Neural progenitor cell (in vitro differentiated cells): ENCODE results near the gene SLC16A5. TPM values are rescaled to one million over a fixed set of nuclear protein-coding genes. Genes with fewer than 3 reads are reported as not detected.

Experiments used
- DNase-seq: peaks from one replicate; pipeline ENCODE4 v3.0.0-alpha.2; 2016; ENCODE audit warnings: low spot score
- H2AFZ ChIP-seq: fragments of 200-600 bp; sonication (generic); replicated peaks from 2 replicates; pipeline ENCODE4 v1.6.1; 2016; ENCODE audit warnings: antibody characterized with exemption
- H3F3A ChIP-seq: fragments of 200-600 bp; sonication (generic); 2 replicates; pipeline ENCODE4 v1.6.1; 2016; ENCODE audit warnings: antibody characterized with exemption, low read depth
- H3K27ac ChIP-seq: fragments of 200-600 bp; sonication (generic); 2 replicates; pipeline ENCODE4 v1.5.1; 2016; ENCODE audit warnings: mild to moderate bottlenecking
- H3K27me3 ChIP-seq: fragments of 200-600 bp; sonication (generic); 2 replicates; pipeline ENCODE4 v1.6.1; 2016; ENCODE audit warnings: mild to moderate bottlenecking, moderate library complexity
- H3K36me3 ChIP-seq: fragments of 200-600 bp; sonication (generic); 2 replicates; pipeline ENCODE4 v1.5.1; 2016
- H3K4me1 ChIP-seq: fragments of 200-600 bp; sonication (generic); 2 replicates; pipeline ENCODE4 v1.6.1; 2016; ENCODE audit warnings: mixed run types
- H3K4me2 ChIP-seq: fragments of 200-600 bp; sonication (generic); 2 replicates; pipeline ENCODE4 v1.6.1; 2016
- H3K4me3 ChIP-seq: fragments of 200-600 bp; sonication (generic); 2 replicates; pipeline ENCODE4 v1.5.1; 2016
- H3K79me2 ChIP-seq: fragments of 200-600 bp; sonication (generic); 2 replicates; pipeline ENCODE4 v1.6.1; 2016; ENCODE audit warnings: low read depth
- H3K9ac ChIP-seq: fragments of 200-600 bp; sonication (generic); 2 replicates; pipeline ENCODE4 v1.6.1; 2016
- H3K9me3 ChIP-seq: fragments of 200-600 bp; sonication (generic); 2 replicates; pipeline ENCODE4 v1.5.1; 2016; ENCODE audit warnings: low read depth
- H4K20me1 ChIP-seq: fragments of 200-600 bp; sonication (generic); 2 replicates; pipeline ENCODE4 v1.6.1; 2016; ENCODE audit warnings: low read depth
- H3K27ac Mint-ChIP-seq: 3 replicates; pipeline ENCODE4 v1.8.0; 2021; ENCODE audit warnings: mixed read lengths
- H3K27me3 Mint-ChIP-seq: 2 replicates; pipeline ENCODE4 v1.8.0; 2022; ENCODE audit warnings: low read depth, mild to moderate bottlenecking, inconsistent platforms, moderate library complexity, mixed read lengths; ENCODE audit not compliant: insufficient read depth
- H3K36me3 Mint-ChIP-seq: 3 replicates; pipeline ENCODE4 v1.8.0; 2021; ENCODE audit warnings: mixed read lengths
- H3K4me1 Mint-ChIP-seq: 3 replicates; pipeline ENCODE4 v1.8.0; 2021; ENCODE audit warnings: mixed read lengths
- H3K4me3 Mint-ChIP-seq: 3 replicates; pipeline ENCODE4 v1.8.0; 2021; ENCODE audit warnings: mild to moderate bottlenecking, moderate library complexity, mixed read lengths
- H3K9me3 Mint-ChIP-seq: 3 replicates; pipeline ENCODE4 v1.8.0; 2020; ENCODE audit warnings: mixed read lengths
- EZH2 ChIP-seq: fragments of 200-600 bp; sonication (generic); IDR thresholded peaks from 2 replicates; pipeline ENCODE4 v1.6.1; 2017; ENCODE audit warnings: antibody characterized with exemption, mild to moderate bottlenecking, moderate library complexity
- EZH2phosphoT487 ChIP-seq: fragments of 200-600 bp; sonication (generic); IDR thresholded peaks from 2 replicates; pipeline ENCODE4 v1.6.1; 2017; ENCODE audit warnings: antibody characterized with exemption
- total RNA-seq: library from RNA; depleted of rRNA; stranded (reverse); fragments of >200 nt; gene quantifications from 2 replicates; pipeline ENCODE4 v1.2.3, GENCODE V29; 2015; ENCODE audit warnings: low replicate concordance
- TF ChIP-seq, protein P1 (sequence below): fragments of 200-600 bp; sonication (generic); IDR thresholded peaks from 2 replicates; pipeline ENCODE4 v1.5.1; 2017; ENCODE audit warnings: antibody characterized with exemption, mild to moderate bottlenecking

SLC16A5 gene
- total RNA-seq, 1 donor from 2014 or later, result 3.4 TPM

DNA sequence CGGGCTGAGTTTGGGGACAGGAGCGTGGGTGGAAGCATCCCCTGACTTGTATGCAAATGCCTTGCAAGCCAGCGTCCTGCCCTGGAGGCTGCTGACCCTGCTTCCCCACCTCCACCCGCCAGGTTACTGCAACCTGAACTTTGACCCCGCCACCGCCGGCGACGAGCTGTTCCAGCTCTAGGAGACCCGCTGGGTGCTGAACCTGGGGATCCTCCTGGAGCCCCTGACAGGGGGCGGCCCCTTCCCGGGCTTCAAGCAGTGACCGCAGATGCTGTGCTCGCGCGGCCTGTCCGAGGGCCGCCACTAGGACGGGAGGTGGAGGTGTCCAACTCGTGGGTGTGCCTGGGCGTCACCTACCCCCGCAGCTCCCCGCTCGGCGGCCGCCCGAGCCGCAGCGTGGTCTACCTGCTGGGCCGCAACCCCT, 10.7 kb upstream of the SLC16A5 start:
- no peaks in the 10 kb centered on the region for H3K9me3 Mint-ChIP-seq
- H3K4me3 Mint-ChIP-seq, result no peak overlapping the region
- TF ChIP-seq EZH2 (no peak), EZH2phosphoT487 (no peak)
- TF ChIP-seq, protein P1, sequence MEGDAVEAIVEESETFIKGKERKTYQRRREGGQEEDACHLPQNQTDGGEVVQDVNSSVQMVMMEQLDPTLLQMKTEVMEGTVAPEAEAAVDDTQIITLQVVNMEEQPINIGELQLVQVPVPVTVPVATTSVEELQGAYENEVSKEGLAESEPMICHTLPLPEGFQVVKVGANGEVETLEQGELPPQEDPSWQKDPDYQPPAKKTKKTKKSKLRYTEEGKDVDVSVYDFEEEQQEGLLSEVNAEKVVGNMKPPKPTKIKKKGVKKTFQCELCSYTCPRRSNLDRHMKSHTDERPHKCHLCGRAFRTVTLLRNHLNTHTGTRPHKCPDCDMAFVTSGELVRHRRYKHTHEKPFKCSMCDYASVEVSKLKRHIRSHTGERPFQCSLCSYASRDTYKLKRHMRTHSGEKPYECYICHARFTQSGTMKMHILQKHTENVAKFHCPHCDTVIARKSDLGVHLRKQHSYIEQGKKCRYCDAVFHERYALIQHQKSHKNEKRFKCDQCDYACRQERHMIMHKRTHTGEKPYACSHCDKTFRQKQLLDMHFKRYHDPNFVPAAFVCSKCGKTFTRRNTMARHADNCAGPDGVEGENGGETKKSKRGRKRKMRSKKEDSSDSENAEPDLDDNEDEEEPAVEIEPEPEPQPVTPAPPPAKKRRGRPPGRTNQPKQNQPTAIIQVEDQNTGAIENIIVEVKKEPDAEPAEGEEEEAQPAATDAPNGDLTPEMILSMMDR, result no peak
- Histone ChIP-seq H3K79me2 (no peaks in the 10 kb centered on the region), H3K4me3 (no peak overlapping the region), H3K9me3 (no peaks in the 10 kb centered on the region), H3K36me3 (no peaks in the 10 kb centered on the region), H3F3A (peaks cover 3% of the 10 kb centered on the region), H3K4me2 (no peak overlapping the region), H3K27me3 (no peaks in the 10 kb centered on the region), H3K4me1 (no peaks in the 10 kb centered on the region), H3K27ac (no peak overlapping the region), H4K20me1 (no peaks in the 10 kb centered on the region), H2AFZ (no peak overlapping the region), H3K9ac (no peak overlapping the region)
- H3K36me3 Mint-ChIP-seq, result no peaks in the 10 kb centered on the region
- DNase-seq, result no peak
- peaks cover 6% of the 10 kb centered on the region for H3K27me3 Mint-ChIP-seq
- H3K4me1 Mint-ChIP-seq, result peaks cover 11% of the 10 kb centered on the region
- no peak overlapping the region for H3K27ac Mint-ChIP-seq

GRCh38 chr17:75077496-75078283, 10.1 kb upstream of the SLC16A5 start:
- Histone ChIP-seq H3K27me3 (no peaks in the 10 kb centered on the region), H2AFZ (no peak overlapping the region), H3F3A (peaks cover 3% of the 10 kb centered on the region), H3K9ac (no peak overlapping the region), H3K36me3 (no peaks in the 10 kb centered on the region), H3K27ac (no peak overlapping the region), H3K4me1 (no peaks in the 10 kb centered on the region), H3K4me2 (no peak overlapping the region), H3K79me2 (no peaks in the 10 kb centered on the region), H4K20me1 (no peaks in the 10 kb centered on the region), H3K9me3 (no peaks in the 10 kb centered on the region), H3K4me3 (no peak overlapping the region)
- no peak for DNase-seq
- H3K27ac Mint-ChIP-seq, result no peak overlapping the region
- H3K27me3 Mint-ChIP-seq, result peaks cover 6% of the 10 kb centered on the region
- TF ChIP-seq EZH2, result no peak
- TF ChIP-seq, protein P1, result no peak
- no peak for TF ChIP-seq EZH2phosphoT487
- H3K9me3 Mint-ChIP-seq, result no peaks in the 10 kb centered on the region
- H3K4me1 Mint-ChIP-seq, result peaks cover 12% of the 10 kb centered on the region
- no peak overlapping the region for H3K4me3 Mint-ChIP-seq
- no peaks in the 10 kb centered on the region for H3K36me3 Mint-ChIP-seq

- peaks cover 13% of the 10 kb centered on the region for H3K4me1 Mint-ChIP-seq
- no peaks in the 10 kb centered on the region for H3K4me1 ChIP-seq
- no peak overlapping the region for H3K4me3 Mint-ChIP-seq
- no peak overlapping the region for H3K27ac ChIP-seq
- no peak overlapping the region for H3K9ac ChIP-seq
- H3K27ac Mint-ChIP-seq, result no peak overlapping the region
- no peaks in the 10 kb centered on the region for H3K79me2 ChIP-seq
- no peaks in the 10 kb centered on the region for H3K27me3 ChIP-seq
- no peaks in the 10 kb centered on the region for H3K9me3 ChIP-seq
- H4K20me1 ChIP-seq, result no peaks in the 10 kb centered on the region
- no peaks in the 10 kb centered on the region for H3K9me3 Mint-ChIP-seq
- no peaks in the 10 kb centered on the region for H3K36me3 ChIP-seq
- H2AFZ ChIP-seq, result peak overlapping the region; percentile 40
- H3K4me2 ChIP-seq, result no peak overlapping the region
- no peak for TF ChIP-seq EZH2
- TF ChIP-seq, protein P1, result no peak
- TF ChIP-seq EZH2phosphoT487, result no peak
- H3K27me3 Mint-ChIP-seq, result peaks cover 6% of the 10 kb centered on the region
- H3F3A ChIP-seq, result peaks cover 3% of the 10 kb centered on the region
- H3K36me3 Mint-ChIP-seq, result no peaks in the 10 kb centered on the region
- no peak overlapping the region for H3K4me3 ChIP-seq
- DNase-seq, result no peak
These were observed 9.3 kb upstream of the SLC16A5 start for GRCh38 chr17:75078284-75079022.
